Measurements from ENCODE around the gene HSPA5.
"Not testable (repeated sequence)": the region's sequence is repeated elsewhere in the genome, so short reads cannot be mapped to it uniquely, and the experiment has no call there.

The HSPA5 gene

GRCh38 chr9:125214186-125214585 is 27.0 kb downstream of the HSPA5 start:
- H3K27me3 ChIP-seq (ENCODE audit: insufficient read depth, low read length, poor library complexity), result no peaks in the 10 kb centered on the region
- H3K36me3 ChIP-seq (ENCODE audit: control insufficient read depth, insufficient read depth, low read length), result no peaks in the 10 kb centered on the region
- H4K5ac ChIP-seq (ENCODE audit: low read length), result no peak overlapping the region
- no peak overlapping the region for H2BK120ac ChIP-seq (ENCODE audit: low read depth, low read length)
- no peak overlapping the region for H3K18ac ChIP-seq (ENCODE audit: low read length)
- H3K4ac ChIP-seq (ENCODE audit: low read depth, low read length), result no peak overlapping the region
- H2BK15ac ChIP-seq (replicated peaks; ENCODE audit: low read depth), result no peak overlapping the region
- no CpG with 5 or more reads among the region's 5 CpGs for WGBS (ENCODE audit: extremely low coverage, insufficient coverage, low lambda C conversion rate)
- no peak overlapping the region for H3K9ac ChIP-seq (ENCODE audit: low read length)
- H3K4me2 ChIP-seq (ENCODE audit: low read length), result no peak overlapping the region
- no peak overlapping the region for H4K8ac ChIP-seq (ENCODE audit: low read depth, low read length)
- no peak overlapping the region for H3K56ac ChIP-seq (ENCODE audit: low read length)
- H2AK5ac ChIP-seq (ENCODE audit: low read length), result no peak overlapping the region
- no peak for DNase-seq
- H3K79me2 ChIP-seq (ENCODE audit: control insufficient read depth, insufficient read depth, low read length), result no peaks in the 10 kb centered on the region
- H2BK5ac ChIP-seq (ENCODE audit: low read length), result no peak overlapping the region
- H3K79me1 ChIP-seq (ENCODE audit: low read length), result no peaks in the 10 kb centered on the region
- H3K4me3 ChIP-seq (ENCODE audit: low read length), result no peak overlapping the region
- H3K4me1 ChIP-seq (ENCODE audit: control insufficient read depth, low read depth, low read length), result no peaks in the 10 kb centered on the region
- no peak overlapping the region for H3K27ac ChIP-seq (ENCODE audit: low read depth, low read length)
- no peak overlapping the region for H3K23ac ChIP-seq (ENCODE audit: low read length)

DNA sequence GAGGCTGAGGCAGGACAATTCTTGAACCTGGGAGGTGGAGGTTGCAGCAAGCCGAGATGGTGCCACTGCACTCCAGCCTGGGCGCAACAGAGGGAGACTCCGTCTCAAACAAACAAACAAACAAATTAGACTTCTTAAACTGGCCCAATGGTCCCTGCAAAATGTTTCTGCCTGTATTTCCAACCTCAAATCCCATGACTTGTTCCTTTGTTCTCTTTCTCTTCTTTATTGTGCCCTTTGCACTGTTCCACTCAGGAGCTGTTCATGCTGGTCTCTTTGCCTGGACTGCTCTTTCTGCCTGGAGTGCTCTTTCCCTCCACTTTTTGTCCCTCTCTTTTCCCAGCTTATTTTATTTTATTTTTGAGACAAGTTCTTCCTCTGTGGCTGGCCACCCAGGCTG is 36.7 kb downstream of the HSPA5 start:
- no peak overlapping the region for H3K4me2 ChIP-seq (ENCODE audit: low read length)
- no peak overlapping the region for H3K9ac ChIP-seq (ENCODE audit: low read length)
- no peak overlapping the region for H2AK5ac ChIP-seq (ENCODE audit: low read length)
- H3K4ac ChIP-seq (ENCODE audit: low read depth, low read length), result no peak overlapping the region
- H3K79me2 ChIP-seq (ENCODE audit: control insufficient read depth, insufficient read depth, low read length), result peaks cover 2% of the 10 kb centered on the region
- H3K23ac ChIP-seq (ENCODE audit: low read length), result no peak overlapping the region
- H2BK120ac ChIP-seq (ENCODE audit: low read depth, low read length), result no peak overlapping the region
- no peak overlapping the region for H3K18ac ChIP-seq (ENCODE audit: low read length)
- no peak overlapping the region for H3K4me3 ChIP-seq (ENCODE audit: low read length)
- peaks cover 2% of the 10 kb centered on the region for H3K79me1 ChIP-seq (ENCODE audit: low read length)
- no peak overlapping the region for H4K8ac ChIP-seq (ENCODE audit: low read depth, low read length)
- no peak overlapping the region for H3K27ac ChIP-seq (ENCODE audit: low read depth, low read length)
- no peak overlapping the region for H2BK5ac ChIP-seq (ENCODE audit: low read length)
- H3K27me3 ChIP-seq (ENCODE audit: insufficient read depth, low read length, poor library complexity), result no peaks in the 10 kb centered on the region
- H3K36me3 ChIP-seq (ENCODE audit: control insufficient read depth, insufficient read depth, low read length), result peaks cover 5% of the 10 kb centered on the region
- H3K56ac ChIP-seq (ENCODE audit: low read length), result no peak overlapping the region
- peaks cover 4% of the 10 kb centered on the region for H3K4me1 ChIP-seq (ENCODE audit: control insufficient read depth, low read depth, low read length)
- no peak for DNase-seq
- H2BK15ac ChIP-seq (replicated peaks; ENCODE audit: low read depth), result no peak overlapping the region
- no peak overlapping the region for H4K5ac ChIP-seq (ENCODE audit: low read length)
- no CpG with 5 or more reads among the region's 3 CpGs for WGBS (ENCODE audit: extremely low coverage, insufficient coverage, low lambda C conversion rate)

DNA sequence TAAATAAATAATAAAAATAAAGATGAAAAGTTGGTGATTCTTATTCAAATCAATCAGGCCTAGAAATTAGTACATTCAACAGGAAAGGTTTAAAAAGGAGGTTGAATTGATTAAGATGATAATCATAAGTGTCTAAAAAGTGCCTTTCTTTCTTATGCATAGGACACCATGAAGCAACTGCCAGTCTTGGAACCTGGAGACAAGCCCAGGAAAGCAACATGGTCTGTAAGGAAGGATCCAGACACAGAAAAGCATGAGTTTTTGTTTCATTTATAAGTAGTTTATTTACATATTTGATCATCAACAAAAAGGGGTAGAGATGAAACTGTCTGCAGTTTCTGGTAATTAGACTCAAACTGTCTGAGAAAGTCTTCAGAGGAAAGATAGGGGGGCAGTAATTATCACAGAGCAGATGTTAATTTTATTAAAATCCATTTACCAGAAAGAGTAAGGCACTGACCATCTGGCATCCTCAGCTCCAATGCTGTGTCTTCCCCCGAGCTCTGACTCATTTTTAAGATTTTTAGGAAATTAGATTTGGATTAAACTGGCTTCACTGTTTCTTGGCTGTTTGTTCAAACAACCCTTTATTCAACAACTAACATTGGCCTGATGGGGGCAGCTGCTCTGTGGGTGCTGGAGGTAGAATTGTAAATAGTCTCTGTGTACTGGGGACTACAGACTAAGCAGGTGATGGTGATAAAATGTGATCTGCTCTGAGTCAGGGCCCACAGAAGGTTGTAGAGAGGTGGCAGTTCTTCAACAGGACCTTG is 38.1 kb downstream of the HSPA5 start:
- Histone ChIP-seq H3K4me2 (ENCODE audit: low read length) (no peak overlapping the region), H2BK120ac (ENCODE audit: low read depth, low read length) (no peak overlapping the region), H3K4ac (ENCODE audit: low read depth, low read length) (no peak overlapping the region), H3K36me3 (ENCODE audit: control insufficient read depth, insufficient read depth, low read length) (peaks cover 5% of the 10 kb centered on the region), H3K23ac (ENCODE audit: low read length) (no peak overlapping the region), H3K79me1 (ENCODE audit: low read length) (peaks cover 2% of the 10 kb centered on the region), H3K9ac (ENCODE audit: low read length) (no peak overlapping the region), H2AK5ac (ENCODE audit: low read length) (no peak overlapping the region), H3K27ac (ENCODE audit: low read depth, low read length) (no peak overlapping the region), H2BK5ac (ENCODE audit: low read length) (no peak overlapping the region), H3K27me3 (ENCODE audit: insufficient read depth, low read length, poor library complexity) (no peaks in the 10 kb centered on the region), H2BK15ac (replicated peaks; ENCODE audit: low read depth) (no peak overlapping the region), H4K8ac (ENCODE audit: low read depth, low read length) (no peak overlapping the region), H3K79me2 (ENCODE audit: control insufficient read depth, insufficient read depth, low read length) (peaks cover 2% of the 10 kb centered on the region), H3K4me1 (ENCODE audit: control insufficient read depth, low read depth, low read length) (peaks cover 4% of the 10 kb centered on the region), H3K18ac (ENCODE audit: low read length) (no peak overlapping the region), H3K4me3 (ENCODE audit: low read length) (no peak overlapping the region), H4K5ac (ENCODE audit: low read length) (no peak overlapping the region), H3K56ac (ENCODE audit: low read length) (no peak overlapping the region)
- DNase-seq, result peak; percentile 13
- WGBS (ENCODE audit: extremely low coverage, insufficient coverage, low lambda C conversion rate), result no CpG with 5 or more reads among the region's 1 CpG

GRCh38 chr9:125200216-125201047 is 40.7 kb downstream of the HSPA5 start, which contains the start of gene RABEPK:
RABEPK (plus strand) TSS chr9:125200542; CDS start chr9:125203014, 2,472 bp downstream.
- no CpG with 5 or more reads among the region's 51 CpGs for WGBS (ENCODE audit: extremely low coverage, insufficient coverage, low lambda C conversion rate)
- peak; percentile 97 for DNase-seq

DNA sequence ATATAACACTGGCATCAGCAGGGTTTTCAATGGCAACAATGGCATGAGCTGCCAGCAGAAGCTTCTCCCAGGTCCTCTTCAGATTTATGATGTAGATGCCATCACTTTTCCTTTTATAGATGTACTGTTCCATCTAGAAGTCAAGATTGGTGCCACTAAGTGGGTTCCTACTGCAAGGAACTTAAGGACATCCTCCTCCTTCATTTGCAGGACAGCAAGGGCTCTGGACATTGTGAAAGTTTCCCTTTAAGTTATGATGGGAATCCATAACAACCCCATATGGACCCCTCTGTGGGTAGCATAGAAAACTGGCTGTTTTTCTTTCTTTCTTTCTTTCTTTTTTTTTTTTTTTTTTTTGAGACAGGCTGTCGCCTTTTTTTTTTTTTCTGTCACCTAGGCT is 45.6 kb downstream of the HSPA5 start:
- WGBS (ENCODE audit: extremely low coverage, insufficient coverage, low lambda C conversion rate), result no CpG with 5 or more reads among the region's 1 CpG

More at GRCh38 chr9:125200216-125201047, 40.7 kb downstream of the HSPA5 start, which contains the start of gene RABEPK:
- Histone ChIP-seq H3K18ac (ENCODE audit: low read length) (peak within 1 kb of the TSS; percentile 100), H3K79me2 (ENCODE audit: control insufficient read depth, insufficient read depth, low read length) (peaks cover 2% of the 10 kb centered on the region), H3K27me3 (ENCODE audit: insufficient read depth, low read length, poor library complexity) (no peaks in the 10 kb centered on the region), H3K4ac (ENCODE audit: low read depth, low read length) (peak within 1 kb of the TSS; percentile 78), H3K79me1 (ENCODE audit: low read length) (peaks cover 2% of the 10 kb centered on the region), H2BK15ac (replicated peaks; ENCODE audit: low read depth) (no peak within 1 kb of the TSS), H3K4me2 (ENCODE audit: low read length) (peak within 1 kb of the TSS; percentile 87), H4K8ac (ENCODE audit: low read depth, low read length) (peak within 1 kb of the TSS; percentile 100), H4K5ac (ENCODE audit: low read length) (no peak within 1 kb of the TSS), H3K4me1 (ENCODE audit: control insufficient read depth, low read depth, low read length) (peaks cover 4% of the 10 kb centered on the region), H2BK120ac (ENCODE audit: low read depth, low read length) (no peak within 1 kb of the TSS), H3K27ac (ENCODE audit: low read depth, low read length) (peak within 1 kb of the TSS; percentile 88), H3K56ac (ENCODE audit: low read length) (peak within 1 kb of the TSS; percentile 95), H3K9ac (ENCODE audit: low read length) (peak within 1 kb of the TSS; percentile 90), H3K23ac (ENCODE audit: low read length) (no peak within 1 kb of the TSS), H3K36me3 (ENCODE audit: control insufficient read depth, insufficient read depth, low read length) (peaks cover 2% of the 10 kb centered on the region), H2BK5ac (ENCODE audit: low read length) (no peak within 1 kb of the TSS), H3K4me3 (ENCODE audit: low read length) (peak within 1 kb of the TSS; percentile 84), H2AK5ac (ENCODE audit: low read length) (no peak within 1 kb of the TSS)

More for the DNA sequence above, 45.6 kb downstream of the HSPA5 start:
- H4K5ac ChIP-seq (ENCODE audit: low read length); H3K23ac ChIP-seq (ENCODE audit: low read length); H3K27me3 ChIP-seq (ENCODE audit: insufficient read depth, low read length, poor library complexity); H3K9ac ChIP-seq (ENCODE audit: low read length); H3K18ac ChIP-seq (ENCODE audit: low read length); H2BK5ac ChIP-seq (ENCODE audit: low read length); DNase-seq; H3K79me2 ChIP-seq (ENCODE audit: control insufficient read depth, insufficient read depth, low read length); H3K4me2 ChIP-seq (ENCODE audit: low read length); H3K4me1 ChIP-seq (ENCODE audit: control insufficient read depth, low read depth, low read length); H2BK120ac ChIP-seq (ENCODE audit: low read depth, low read length); H2BK15ac ChIP-seq (replicated peaks; ENCODE audit: low read depth); H4K8ac ChIP-seq (ENCODE audit: low read depth, low read length); H3K79me1 ChIP-seq (ENCODE audit: low read length); H2AK5ac ChIP-seq (ENCODE audit: low read length); H3K4ac ChIP-seq (ENCODE audit: low read depth, low read length); H3K4me3 ChIP-seq (ENCODE audit: low read length); H3K56ac ChIP-seq (ENCODE audit: low read length); H3K36me3 ChIP-seq (ENCODE audit: control insufficient read depth, insufficient read depth, low read length); H3K27ac ChIP-seq (ENCODE audit: low read depth, low read length): not testable (repeated sequence)

Measured in mesendoderm (in vitro differentiated cells).